GM12865 (cell line): ENCODE measurements around the gene PPIAL4G.
"Not testable (repeated sequence)": the region's sequence is repeated elsewhere in the genome, so short reads cannot be mapped to it uniquely, and the experiment has no call there.

ENCODE experiments used
- DNase-seq: peaks from one replicate; pipeline ENCODE4 v3.0.0; 2010; ENCODE audit warnings: low read depth
- H3K4me3 ChIP-seq: 2 replicates; pipeline ENCODE4 v1.5.1; 2011; ENCODE audit warnings: mild to moderate bottlenecking, low read depth, low read length, control low read depth
- CTCF ChIP-seq: IDR thresholded peaks from 2 replicates; pipeline ENCODE4 v1.5.1; 2011; ENCODE audit warnings: low read length, control low read depth, low read depth, inconsistent platforms; ENCODE audit not compliant: insufficient read depth; ENCODE audit errors: missing control alignments

The PPIAL4G gene

GRCh38 chr1:148435406-148435805, 47.7 kb downstream of the PPIAL4G start:
- no peak for DNase-seq
- H3K4me3 ChIP-seq = no peak overlapping the region
- TF ChIP-seq CTCF = no peak

GRCh38 chr1:148434832-148435231, 48.3 kb downstream of the PPIAL4G start:
- no peak overlapping the region for H3K4me3 ChIP-seq
- no peak for DNase-seq
- TF ChIP-seq CTCF = no peak

- not testable (repeated sequence) for DNase-seq
These were observed 50.2 kb downstream of the PPIAL4G start for GRCh38 chr1:148432916-148433317.

More at GRCh38 chr1:148432916-148433317, 50.2 kb downstream of the PPIAL4G start:
- not testable (repeated sequence) for H3K4me3 ChIP-seq
